Non-pigmented ciliary epithelial cell (primary cell): Measurements from ENCODE around the gene TBXAS1.
"Not testable (repeated sequence)": the region's sequence is repeated elsewhere in the genome, so short reads cannot be mapped to it uniquely, and the experiment has no call there.

ENCODE experiments used
- DNase-seq: peaks from one replicate; pipeline ENCODE4 v3.0.0-alpha.2; 2010; ENCODE audit warnings: low read depth

Gene TBXAS1

GRCh38 chr7:139889186-139889871, 60.3 kb downstream of the TBXAS1 start:
- DNase-seq = no peak

- no peak for DNase-seq
Measured at GRCh38 chr7:139893461-139893860, 64.4 kb downstream of the TBXAS1 start.

GRCh38 chr7:139893999-139894398, 64.9 kb downstream of the TBXAS1 start:
- DNase-seq = no peak

- no peak for DNase-seq
Measured at GRCh38 chr7:139895141-139895829, 66.2 kb downstream of the TBXAS1 start.

- no peak for DNase-seq
Measured at GRCh38 chr7:139896288-139896687, 67.2 kb downstream of the TBXAS1 start.

- DNase-seq = no peak
Measured at GRCh38 chr7:139896831-139897230, 67.8 kb downstream of the TBXAS1 start.

- no peak for DNase-seq
Measured at GRCh38 chr7:139897422-139898090, 68.5 kb downstream of the TBXAS1 start.

- DNase-seq = no peak
Measured at GRCh38 chr7:139898483-139898882, 69.4 kb downstream of the TBXAS1 start.

- no peak for DNase-seq
Measured at GRCh38 chr7:139899328-139899955, 70.4 kb downstream of the TBXAS1 start.

GRCh38 chr7:139900326-139900725, 71.3 kb downstream of the TBXAS1 start:
- no peak for DNase-seq

GRCh38 chr7:139901056-139901795, 72.2 kb downstream of the TBXAS1 start:
- DNase-seq = no peak

GRCh38 chr7:139901901-139902300, 72.8 kb downstream of the TBXAS1 start:
- DNase-seq = no peak

GRCh38 chr7:139902436-139903102, 73.5 kb downstream of the TBXAS1 start:
- DNase-seq = no peak

- not testable (repeated sequence) for DNase-seq
Measured at GRCh38 chr7:139903103-139903477, 74.0 kb downstream of the TBXAS1 start.

- DNase-seq = no peak
Measured at GRCh38 chr7:139906879-139907278, 77.8 kb downstream of the TBXAS1 start.

GRCh38 chr7:139908792-139909191, 79.7 kb downstream of the TBXAS1 start:
- DNase-seq = no peak

GRCh38 chr7:139909379-139910050, 80.5 kb downstream of the TBXAS1 start:
- no peak for DNase-seq

- DNase-seq = no peak
Measured at GRCh38 chr7:139913021-139913844, 84.2 kb downstream of the TBXAS1 start.

GRCh38 chr7:139913845-139914135, 84.7 kb downstream of the TBXAS1 start:
- DNase-seq = no peak
